GM12801 (cell line): ENCODE measurements around the gene S100A9.

Experiments
- CTCF ChIP-seq: IDR thresholded peaks from one replicate; pipeline ENCODE4 v1.5.1; 2011; ENCODE audit warnings: control low read depth; ENCODE audit not compliant: insufficient read length; ENCODE audit errors: extremely low read depth

The S100A9 gene

GRCh38 chr1:153396461-153396860 lies 38.8 kb downstream of the S100A9 start:
- no peak for TF ChIP-seq CTCF

- TF ChIP-seq CTCF = no peak
Measured at GRCh38 chr1:153397051-153397923, 39.6 kb downstream of the S100A9 start.

GRCh38 chr1:153397924-153398651 lies 40.4 kb downstream of the S100A9 start:
- TF ChIP-seq CTCF = no peak

- TF ChIP-seq CTCF = no peak
Measured at GRCh38 chr1:153399401-153400055, 41.9 kb downstream of the S100A9 start.

GRCh38 chr1:153400244-153400643 lies 42.6 kb downstream of the S100A9 start:
- TF ChIP-seq CTCF = no peak

GRCh38 chr1:153401461-153401860 lies 43.8 kb downstream of the S100A9 start:
- TF ChIP-seq CTCF = no peak

- no peak for TF ChIP-seq CTCF
Measured at GRCh38 chr1:153402226-153402625, 44.6 kb downstream of the S100A9 start.
